Skeletal muscle satellite cell (primary cell): ENCODE data around the gene KCNN3.

Experiments used
- H3K27me3 ChIP-seq: 2 replicates; pipeline ENCODE4 v1.7.0; 2013; ENCODE audit warnings: low read length; ENCODE audit not compliant: control insufficient read depth, insufficient read depth
- H3K36me3 ChIP-seq: 2 replicates; pipeline ENCODE4 v1.7.0; 2013; ENCODE audit warnings: mild to moderate bottlenecking, control low read depth, low read length; ENCODE audit not compliant: insufficient read depth
- H3K4me1 ChIP-seq: 2 replicates; pipeline ENCODE4 v1.7.0; 2013; ENCODE audit warnings: low read length; ENCODE audit not compliant: control insufficient read depth, insufficient read depth
- H3K4me2 ChIP-seq: 2 replicates; pipeline ENCODE4 v1.7.0; 2013; ENCODE audit warnings: mild to moderate bottlenecking, low read length
- H3K4me3 ChIP-seq: 2 replicates; pipeline ENCODE4 v1.7.0; 2013; ENCODE audit warnings: low read length
- H3K9ac ChIP-seq: 2 replicates; pipeline ENCODE4 v1.7.0; 2013; ENCODE audit warnings: mild to moderate bottlenecking, low read depth, low read length, moderate library complexity
- H3K9me3 ChIP-seq: replicated peaks from 2 replicates; pipeline ENCODE4 v1.7.0; 2013; ENCODE audit warnings: mild to moderate bottlenecking, control low read depth, low read length

Gene KCNN3

DNA sequence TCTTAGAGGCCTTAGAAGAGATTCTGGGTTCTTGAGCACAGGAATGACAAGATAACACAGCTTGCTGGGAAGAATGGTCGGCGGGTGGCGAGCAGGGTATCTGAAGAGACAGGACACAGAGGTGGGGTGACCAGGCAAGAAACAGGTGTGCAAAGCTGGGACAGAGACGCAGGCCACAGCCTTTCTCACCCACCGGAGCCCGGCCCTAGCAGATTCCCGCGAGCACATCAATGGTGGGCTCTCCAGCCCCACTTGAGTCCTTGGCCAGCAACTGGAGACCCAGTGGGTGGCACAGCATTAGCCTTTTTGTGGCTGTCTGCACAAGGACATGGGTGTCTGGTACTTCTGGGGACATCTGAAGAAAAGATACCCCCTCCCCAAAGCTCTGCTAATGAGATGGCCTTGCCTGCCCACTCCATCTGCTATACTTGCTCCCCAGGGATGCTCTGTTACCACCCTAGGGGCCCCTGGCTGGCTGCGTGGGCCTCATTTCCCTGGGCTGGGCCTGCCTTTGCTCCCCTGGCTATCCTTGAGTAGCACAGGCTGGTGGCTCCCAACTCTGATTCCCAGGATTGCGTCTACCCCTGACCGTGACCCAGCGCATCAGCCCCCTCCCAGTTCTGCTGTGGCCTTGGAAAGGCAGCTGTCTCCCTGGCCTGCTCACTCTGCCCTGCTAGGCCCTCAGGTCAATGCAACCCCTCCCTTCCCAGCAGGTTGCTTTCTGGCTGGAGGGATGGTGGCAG, 134.8 kb downstream of the KCNN3 start:
- Histone ChIP-seq H3K4me3 (no peak overlapping the region), H3K4me2 (no peak overlapping the region), H3K36me3 (no peaks in the 10 kb centered on the region), H3K9ac (no peak overlapping the region), H3K9me3 (no peaks in the 10 kb centered on the region), H3K27me3 (peaks cover 19% of the 10 kb centered on the region), H3K4me1 (peaks cover 16% of the 10 kb centered on the region)

- Histone ChIP-seq H3K9ac (no peak overlapping the region), H3K4me3 (no peak overlapping the region), H3K36me3 (no peaks in the 10 kb centered on the region), H3K4me2 (no peak overlapping the region), H3K27me3 (peaks cover 8% of the 10 kb centered on the region), H3K9me3 (no peaks in the 10 kb centered on the region), H3K4me1 (peaks cover 32% of the 10 kb centered on the region)
Measured at GRCh38 chr1:154733621-154734020, 136.5 kb downstream of the KCNN3 start.

GRCh38 chr1:154730986-154731489, 139.0 kb downstream of the KCNN3 start:
- Histone ChIP-seq H3K4me1 (peaks cover 39% of the 10 kb centered on the region), H3K4me3 (no peak overlapping the region), H3K27me3 (peaks cover 22% of the 10 kb centered on the region), H3K9me3 (no peaks in the 10 kb centered on the region), H3K4me2 (no peak overlapping the region), H3K36me3 (no peaks in the 10 kb centered on the region), H3K9ac (peak overlapping the region; percentile 37)

DNA sequence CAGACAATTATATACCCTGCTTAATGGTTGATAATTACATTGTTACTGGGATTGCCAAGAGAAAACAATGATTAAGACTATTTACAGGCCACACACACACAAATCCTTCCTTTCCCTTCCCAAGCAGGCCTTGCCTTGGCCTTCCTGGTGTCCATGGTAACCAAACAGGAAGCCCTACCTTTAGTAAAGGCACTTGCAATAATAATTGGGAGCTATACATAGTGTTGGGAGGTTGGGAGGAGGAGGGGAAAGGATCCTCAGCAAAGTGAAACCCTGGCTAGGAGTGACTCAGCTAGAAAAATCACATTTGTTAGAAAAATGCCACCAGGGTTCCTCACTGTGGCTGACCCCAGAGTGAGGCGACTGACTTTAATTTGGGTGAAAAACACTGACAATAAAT, 139.8 kb downstream of the KCNN3 start:
- Histone ChIP-seq H3K9me3 (no peaks in the 10 kb centered on the region), H3K4me2 (peak overlapping the region; percentile 0), H3K4me1 (peaks cover 39% of the 10 kb centered on the region), H3K36me3 (no peaks in the 10 kb centered on the region), H3K4me3 (no peak overlapping the region), H3K9ac (peak overlapping the region; percentile 37), H3K27me3 (peaks cover 22% of the 10 kb centered on the region)

GRCh38 chr1:154729577-154729976, 140.5 kb downstream of the KCNN3 start:
- Histone ChIP-seq H3K9ac (no peak overlapping the region), H3K4me3 (no peak overlapping the region), H3K9me3 (no peaks in the 10 kb centered on the region), H3K4me1 (peaks cover 39% of the 10 kb centered on the region), H3K4me2 (no peak overlapping the region), H3K27me3 (peaks cover 22% of the 10 kb centered on the region), H3K36me3 (no peaks in the 10 kb centered on the region)

- peaks cover 22% of the 10 kb centered on the region for H3K27me3 ChIP-seq
- H3K36me3 ChIP-seq = no peaks in the 10 kb centered on the region
- no peak overlapping the region for H3K4me3 ChIP-seq
- H3K9me3 ChIP-seq = no peaks in the 10 kb centered on the region
- H3K4me1 ChIP-seq = peaks cover 39% of the 10 kb centered on the region
- no peak overlapping the region for H3K4me2 ChIP-seq
- H3K9ac ChIP-seq = no peak overlapping the region
Measured at GRCh38 chr1:154729031-154729442, 141.0 kb downstream of the KCNN3 start.

DNA sequence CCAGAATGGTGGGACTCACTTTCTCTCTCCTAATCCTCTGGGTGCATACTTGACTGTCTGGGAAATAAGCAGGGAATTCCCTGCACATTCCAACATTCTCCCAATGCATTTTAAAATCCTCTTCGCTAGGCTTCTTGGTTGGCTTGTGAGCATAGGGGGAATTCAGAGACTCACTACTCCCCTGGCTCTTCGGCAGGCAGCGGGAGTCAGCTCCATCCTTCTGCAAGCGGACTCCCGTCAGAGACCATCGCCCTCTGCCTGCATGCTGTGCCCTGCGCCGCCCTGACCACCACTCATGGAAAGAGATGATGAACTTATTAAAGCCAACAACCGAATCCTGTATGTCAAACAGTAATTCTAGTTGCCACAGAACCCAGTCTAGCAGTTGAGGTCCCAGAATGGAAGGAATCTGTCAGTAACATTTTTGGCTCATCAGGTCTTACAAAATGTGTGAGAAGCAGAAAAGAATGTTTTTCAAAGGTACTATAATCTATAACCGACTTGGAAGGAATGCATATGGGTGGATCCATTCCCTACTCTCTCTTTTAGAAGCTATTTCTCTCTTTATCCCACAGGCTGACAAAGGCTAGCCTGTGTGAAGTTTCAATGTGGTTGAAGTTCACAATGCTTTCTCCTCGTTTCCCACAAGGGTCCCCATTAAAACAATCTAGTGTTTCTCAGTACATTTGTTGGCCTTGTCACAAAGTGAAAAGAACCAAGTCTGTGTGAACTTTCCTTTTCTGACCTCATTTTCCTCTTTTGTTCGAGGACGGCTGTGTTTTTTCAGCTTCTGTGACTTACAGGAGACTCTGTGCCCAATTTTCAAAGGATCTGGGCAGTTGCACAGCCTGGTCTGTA, 143.0 kb downstream of the KCNN3 start:
- Histone ChIP-seq H3K27me3 (peaks cover 21% of the 10 kb centered on the region), H3K4me3 (no peak overlapping the region), H3K9ac (no peak overlapping the region), H3K9me3 (no peaks in the 10 kb centered on the region), H3K4me1 (peaks cover 39% of the 10 kb centered on the region), H3K36me3 (no peaks in the 10 kb centered on the region), H3K4me2 (no peak overlapping the region)

- H3K9ac ChIP-seq = no peak overlapping the region
- H3K9me3 ChIP-seq = no peaks in the 10 kb centered on the region
- H3K4me2 ChIP-seq = no peak overlapping the region
- H3K4me1 ChIP-seq = peaks cover 39% of the 10 kb centered on the region
- H3K27me3 ChIP-seq = peaks cover 28% of the 10 kb centered on the region
- H3K4me3 ChIP-seq = no peak overlapping the region
- H3K36me3 ChIP-seq = no peaks in the 10 kb centered on the region
Measured at GRCh38 chr1:154726443-154726842, 143.6 kb downstream of the KCNN3 start.

- Histone ChIP-seq H3K4me1 (peaks cover 33% of the 10 kb centered on the region), H3K4me2 (no peak overlapping the region), H3K36me3 (no peaks in the 10 kb centered on the region)
Measured at GRCh38 chr1:154725865-154726264, 144.2 kb downstream of the KCNN3 start.

DNA sequence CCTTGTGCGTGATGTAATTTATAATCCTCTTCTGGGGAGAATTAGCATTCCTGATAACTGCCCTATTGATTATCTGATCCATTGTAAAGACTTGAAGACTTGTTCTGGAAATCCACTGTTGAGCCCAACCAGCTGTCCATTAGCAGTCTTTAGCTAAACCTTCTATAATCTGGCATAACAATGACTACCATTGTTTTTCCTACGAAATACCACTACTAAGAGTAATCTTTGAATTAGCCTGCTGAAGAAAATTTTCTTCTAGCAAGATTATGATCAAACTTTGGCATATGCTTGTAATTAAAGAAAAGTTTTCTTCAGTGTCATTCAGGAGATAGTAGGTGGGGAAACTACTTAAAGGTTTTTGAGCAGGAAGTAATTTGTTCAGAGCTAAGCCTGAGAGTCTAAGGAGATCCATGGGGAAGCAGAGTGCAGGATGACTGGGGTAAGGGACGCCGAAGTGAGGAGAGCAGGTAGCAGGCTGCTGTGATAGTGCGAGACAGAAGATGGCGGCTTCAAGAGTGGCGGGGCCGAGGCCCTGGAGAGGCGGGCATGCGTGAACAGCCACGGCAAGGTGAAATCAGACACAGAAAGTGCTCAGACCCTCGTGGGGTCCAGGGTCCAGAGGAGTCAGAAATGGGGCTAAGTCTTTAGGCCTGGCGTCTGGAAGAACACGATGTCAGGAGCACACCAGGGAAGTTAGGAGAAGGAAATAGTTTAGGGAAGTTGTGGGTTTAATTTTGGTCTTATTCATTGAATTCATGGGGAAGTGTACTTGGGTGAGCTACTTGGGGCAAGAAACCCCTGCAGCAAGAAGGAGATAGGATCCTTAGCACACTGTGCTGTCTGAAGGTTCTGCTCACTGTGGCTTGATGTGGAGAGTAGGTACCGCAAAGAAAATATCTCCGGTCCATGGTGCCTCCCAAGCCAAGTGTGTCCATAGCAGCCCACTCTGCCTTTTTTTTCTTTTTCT, 149.5 kb downstream of the KCNN3 start:
- Histone ChIP-seq H3K4me3 (no peak overlapping the region), H3K27me3 (peaks cover 43% of the 10 kb centered on the region), H3K4me1 (no peaks in the 10 kb centered on the region), H3K4me2 (no peak overlapping the region), H3K36me3 (no peaks in the 10 kb centered on the region), H3K9ac (no peak overlapping the region), H3K9me3 (no peaks in the 10 kb centered on the region)

More at GRCh38 chr1:154725865-154726264, 144.2 kb downstream of the KCNN3 start:
- peaks cover 30% of the 10 kb centered on the region for H3K27me3 ChIP-seq
- H3K9ac ChIP-seq = no peak overlapping the region
- H3K9me3 ChIP-seq = no peaks in the 10 kb centered on the region
- H3K4me3 ChIP-seq = no peak overlapping the region
